GM19238 (cell line): ENCODE data around the gene FBH1.
"Not testable (repeated sequence)": the region's sequence is repeated elsewhere in the genome, so short reads cannot be mapped to it uniquely, and the experiment has no call there.

Experiments used
- DNase-seq: peaks from one replicate; pipeline ENCODE4 v3.0.0; 2011; ENCODE audit warnings: low spot score; ENCODE audit not compliant: insufficient read length

The FBH1 gene

DNA sequence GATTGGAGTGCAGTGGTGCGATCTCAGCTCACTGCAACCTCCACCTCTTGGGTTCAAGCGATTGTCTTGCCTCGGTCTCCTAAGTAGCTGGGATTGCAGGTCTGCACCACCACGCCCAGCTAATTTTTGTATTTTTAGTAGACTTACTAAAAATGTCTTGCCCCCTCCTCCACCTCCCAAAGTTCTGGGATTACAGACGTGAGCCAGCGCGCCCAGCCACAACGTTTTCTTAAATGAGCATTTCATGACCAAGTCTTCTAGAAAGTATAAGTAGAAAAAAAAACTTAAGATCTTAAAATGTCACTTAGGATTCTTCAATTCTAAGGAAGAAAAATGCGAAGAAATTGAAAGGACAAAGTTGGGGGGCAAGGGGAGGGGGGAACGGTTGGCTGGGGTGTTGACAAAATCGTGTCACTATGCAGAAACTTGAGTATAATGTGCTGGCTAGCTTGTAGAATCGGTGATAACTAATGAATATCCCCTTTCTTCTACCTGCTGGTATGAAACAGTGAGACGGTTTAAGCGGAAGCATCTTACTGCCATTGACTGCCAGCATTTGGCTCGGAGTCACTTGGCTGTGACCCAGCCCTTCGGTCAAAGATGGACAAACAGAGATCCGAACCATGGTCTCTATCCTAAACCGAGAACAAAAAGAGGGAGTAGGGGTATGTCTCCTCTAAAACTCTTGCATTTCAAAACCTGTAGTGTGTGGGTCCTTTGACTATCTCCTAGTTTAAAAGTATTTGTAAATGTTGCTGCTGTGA is 12.7 kb downstream of the FBH1 start:
- no peak for DNase-seq

DNA sequence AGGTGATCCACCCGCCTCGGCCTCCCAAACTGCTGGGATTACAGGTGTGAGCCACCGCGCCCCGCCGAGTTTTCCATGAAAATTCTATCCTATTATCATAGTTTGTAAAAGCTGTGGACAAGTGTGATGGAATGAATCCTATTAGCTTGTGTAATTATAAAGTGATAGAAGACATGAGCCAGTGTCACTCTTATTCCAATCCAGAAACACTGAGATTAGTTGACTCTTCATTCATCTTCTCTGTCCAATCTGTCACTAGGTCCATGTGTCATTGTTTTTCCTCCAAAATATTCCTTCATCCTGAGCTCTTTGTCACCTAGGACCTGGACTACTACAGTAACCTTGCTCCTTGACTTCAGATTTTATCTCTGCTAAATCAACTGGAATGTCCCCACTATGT is 13.5 kb downstream of the FBH1 start:
- no peak for DNase-seq

GRCh38 chr10:5904227-5904626 is 14.2 kb downstream of the FBH1 start:
- peak; percentile 43 for DNase-seq

- DNase-seq = no peak
These were observed 15.9 kb downstream of the FBH1 start for GRCh38 chr10:5905854-5906507.

- no peak for DNase-seq
These were observed 16.6 kb downstream of the FBH1 start for GRCh38 chr10:5906651-5907050.

- not testable (repeated sequence) for DNase-seq
These were observed 18.6 kb downstream of the FBH1 start for GRCh38 chr10:5908676-5909075.

- DNase-seq = no peak
These were observed 20.5 kb downstream of the FBH1 start for GRCh38 chr10:5910323-5911100.

DNA sequence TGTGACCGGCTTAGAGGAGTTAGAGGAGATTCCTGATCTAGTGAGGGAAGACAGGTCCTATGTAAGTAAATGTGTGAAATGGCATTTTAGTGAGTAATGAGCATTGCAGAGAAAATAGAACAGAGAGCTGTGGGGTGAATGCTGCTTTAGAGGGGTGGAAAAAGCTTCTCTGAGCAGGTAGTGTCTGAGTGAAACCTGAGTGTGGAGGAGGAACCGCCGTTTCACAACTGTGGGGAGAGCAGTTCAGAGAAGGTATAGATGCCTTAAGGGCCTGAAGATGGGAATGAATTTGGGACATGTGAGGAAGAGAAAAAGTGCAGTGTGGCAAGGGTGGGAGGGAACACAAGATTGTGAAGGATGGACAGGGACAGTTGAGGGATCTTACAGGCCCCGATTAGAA is 21.6 kb downstream of the FBH1 start:
- no peak for DNase-seq

GRCh38 chr10:5913736-5914135 is 23.7 kb downstream of the FBH1 start:
- DNase-seq = no peak

DNA sequence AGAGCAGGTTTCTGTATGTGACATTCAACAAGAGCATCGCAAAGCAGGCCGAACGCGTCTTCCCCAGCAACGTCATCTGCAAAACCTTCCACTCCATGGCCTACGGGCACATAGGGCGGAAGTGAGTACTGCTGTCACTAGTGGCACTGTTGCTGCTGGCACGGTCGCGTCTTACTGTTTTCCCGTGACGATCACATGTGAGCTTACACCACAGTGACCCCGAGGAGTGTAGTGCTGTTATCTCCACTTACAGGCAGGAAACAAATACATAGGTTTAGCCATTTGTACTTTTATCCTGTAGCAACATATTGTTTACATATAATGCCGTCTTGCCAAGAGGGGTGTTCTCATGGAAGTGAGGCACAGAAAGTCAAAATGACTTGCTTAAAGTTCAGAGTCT is 25.4 kb downstream of the FBH1 start:
- no peak for DNase-seq

- DNase-seq = no peak
These were observed 27.3 kb downstream of the FBH1 start for GRCh38 chr10:5917305-5917704.

GRCh38 chr10:5918763-5919162 is 28.7 kb downstream of the FBH1 start:
- no peak for DNase-seq

- DNase-seq = no peak
These were observed 29.5 kb downstream of the FBH1 start for GRCh38 chr10:5919568-5919967.

DNA sequence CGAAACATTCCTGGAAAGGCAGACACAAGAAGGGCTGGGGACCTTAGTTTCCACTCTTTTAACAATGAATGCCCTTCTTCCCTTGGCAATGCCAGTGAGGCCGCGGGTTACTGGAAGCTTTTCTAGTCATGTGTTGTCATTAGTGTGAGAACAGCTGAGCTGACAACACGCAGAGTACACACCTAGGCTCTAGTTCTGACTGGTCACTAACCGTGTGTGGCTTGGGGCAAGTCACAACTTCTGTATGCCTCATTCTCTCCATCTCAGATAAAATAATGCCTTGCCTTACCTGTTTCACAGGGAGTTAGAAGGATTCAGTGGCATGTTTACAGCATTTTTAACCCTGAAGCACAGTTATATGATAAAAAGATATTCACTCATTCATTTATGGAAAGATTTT is 31.7 kb downstream of the FBH1 start:
- DNase-seq = no peak

DNA sequence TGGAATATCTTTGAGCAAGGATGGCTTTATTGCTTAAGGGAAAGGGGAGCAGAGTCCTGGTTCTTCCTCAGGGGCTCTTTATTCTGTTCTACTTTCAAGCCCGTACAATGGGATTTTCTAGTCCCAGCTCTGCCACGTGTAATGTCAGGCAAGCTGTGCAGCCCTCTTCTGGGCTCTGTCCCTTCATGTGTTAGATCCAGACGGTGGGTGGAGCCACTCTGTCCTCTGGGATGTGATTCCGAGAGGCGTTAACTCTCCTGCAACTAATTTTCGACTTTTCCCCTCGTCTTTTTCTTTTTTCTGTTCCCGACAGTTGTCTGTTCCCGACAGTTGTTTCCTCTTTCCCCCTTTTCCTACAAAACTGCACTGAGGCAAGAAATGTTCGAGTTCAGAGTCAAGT is 34.8 kb downstream of the FBH1 start:
- no peak for DNase-seq

DNA sequence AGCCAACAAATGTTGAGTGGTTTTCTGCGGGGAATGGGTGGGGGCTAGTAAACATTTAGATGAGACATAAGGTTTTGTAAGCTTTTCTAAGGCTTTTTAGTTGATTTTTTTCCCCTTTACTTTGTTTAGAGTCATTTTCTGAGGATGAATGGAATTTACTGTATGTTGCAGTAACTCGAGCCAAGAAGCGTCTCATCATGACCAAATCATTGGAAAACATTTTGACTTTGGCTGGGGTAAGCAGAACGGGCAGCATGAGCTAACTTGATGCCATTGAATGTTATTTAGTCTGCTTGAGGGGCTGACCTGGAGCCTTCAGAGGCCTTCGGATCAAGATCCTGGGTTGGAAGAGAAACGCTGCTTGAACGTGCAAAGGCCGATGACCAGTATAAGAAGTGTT is 37.3 kb downstream of the FBH1 start:
- no peak for DNase-seq

DNA sequence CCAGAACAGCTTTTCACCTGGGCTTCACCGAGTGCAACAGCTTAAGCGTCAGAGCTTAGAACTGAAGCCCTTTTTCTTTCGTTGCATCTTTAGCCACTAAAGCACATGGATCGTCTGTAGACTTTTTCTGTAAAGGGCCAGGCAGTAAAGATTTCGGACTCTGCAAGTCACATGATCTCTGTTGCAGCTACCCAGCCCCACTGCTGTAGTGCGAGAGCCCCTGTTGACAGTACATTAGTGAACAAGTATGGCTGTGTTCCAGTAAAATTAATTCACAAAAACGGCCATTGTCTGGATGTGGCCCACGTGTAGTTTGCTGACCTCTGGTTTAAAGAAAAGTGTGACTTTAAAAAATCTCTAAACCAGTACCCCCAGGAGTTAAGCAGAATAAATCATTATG is 39.4 kb downstream of the FBH1 start:
- DNase-seq = no peak

DNA sequence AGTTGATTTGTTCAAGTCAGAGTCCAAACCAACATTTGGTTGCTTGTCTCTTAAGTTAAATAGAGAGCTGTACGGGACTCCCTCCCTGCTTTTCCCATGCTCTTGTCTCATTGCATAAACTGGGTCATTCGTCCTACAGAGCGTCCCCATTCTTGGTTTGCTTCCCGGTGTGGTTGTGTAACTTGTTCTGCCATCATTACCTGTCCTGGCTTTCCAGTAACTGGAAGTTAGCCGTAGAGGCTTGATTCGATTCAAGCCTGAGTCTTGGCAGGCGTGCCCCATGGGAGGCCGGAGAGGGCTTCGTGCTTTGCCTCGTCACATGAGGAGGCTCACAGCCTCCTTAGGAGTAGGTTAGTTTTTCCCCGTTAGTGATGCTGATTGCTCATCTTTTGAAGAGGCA is 40.2 kb downstream of the FBH1 start:
- no peak for DNase-seq

DNA sequence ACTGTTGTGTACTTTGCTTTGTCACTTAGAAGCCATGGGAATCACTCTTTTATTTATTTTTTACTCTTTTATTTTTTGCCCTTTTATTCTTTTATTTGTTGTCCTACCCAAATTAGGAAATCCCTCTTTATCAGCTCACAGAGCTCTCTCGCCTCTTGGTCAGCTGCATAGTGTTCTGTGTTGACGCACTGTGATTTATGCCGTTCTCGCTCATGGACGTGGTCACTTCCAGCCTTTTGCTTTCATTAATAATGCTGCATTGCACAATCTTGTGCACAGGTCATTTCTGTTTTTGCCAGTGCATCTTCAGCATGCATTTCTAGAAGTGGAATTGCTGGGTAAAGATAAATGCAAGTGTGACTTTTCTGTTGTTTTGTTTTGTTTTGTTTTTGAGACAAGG is 42.3 kb downstream of the FBH1 start:
- no peak for DNase-seq

- DNase-seq = no peak
These were observed 44.0 kb downstream of the FBH1 start for GRCh38 chr10:5933909-5934546.

DNA sequence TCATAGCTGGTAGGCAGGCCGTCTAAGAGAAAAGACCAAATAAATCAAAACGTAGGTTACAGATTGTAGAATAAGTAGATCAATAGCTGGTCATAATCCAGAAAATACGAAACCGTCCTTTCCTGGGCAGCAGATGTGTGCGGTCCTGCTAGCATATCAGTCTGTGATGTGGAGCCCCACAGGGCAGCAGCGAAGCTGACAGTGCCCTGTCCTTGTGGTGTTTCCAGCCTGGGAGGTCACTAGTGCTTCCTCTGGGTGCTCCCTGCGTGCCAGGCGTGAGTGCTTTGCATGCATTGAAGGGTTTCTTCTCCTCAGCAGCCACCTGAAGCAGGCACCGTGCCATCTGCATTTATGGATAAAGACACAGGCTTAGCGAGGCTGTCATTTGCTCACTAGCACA is 45.6 kb downstream of the FBH1 start:
- no peak for DNase-seq

DNA sequence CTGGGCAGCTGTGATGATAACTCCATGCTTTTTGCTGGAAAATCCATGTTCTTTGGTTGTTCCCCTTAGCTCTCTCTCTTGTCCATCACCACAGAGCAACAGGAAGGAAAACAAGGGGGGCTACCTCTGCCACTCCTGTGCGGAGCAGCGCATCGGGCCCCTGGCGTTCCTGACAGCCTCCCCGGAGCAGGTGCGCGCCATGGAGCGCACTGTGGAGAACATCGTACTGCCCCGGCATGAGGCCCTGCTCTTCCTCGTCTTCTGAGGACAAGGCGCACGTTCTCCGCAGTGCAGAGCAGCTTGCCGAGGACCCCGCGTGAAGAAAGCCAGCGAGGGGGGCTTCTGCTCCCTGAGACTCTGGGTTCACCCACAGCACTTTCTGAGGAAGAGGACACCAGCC is 47.0 kb downstream of the FBH1 start:
- DNase-seq = no peak
